Transverse colon (tissue), 4 donors: ENCODE results near the gene ARHGEF7.

Experiments
- CTCF ChIP-seq, 5 experiments: fragments of 200-600 bp in 3 of 5; fragments of 450-650 bp in 2 of 5; sonication (generic) in 3 of 5; IDR thresholded peaks; 1 replicate in 2 of 5; 2 replicates in 3 of 5; pipeline ENCODE4 v1.5.1; 2016 to 2017; ENCODE audit warnings: antibody characterized with exemption in 5 of 5, inconsistent platforms in 3 of 5, mild to moderate bottlenecking in 2 of 5, moderate library complexity in 1 of 5
- EP300 ChIP-seq: sonication (generic); formaldehyde crosslinking; IDR thresholded peaks from one replicate; pipeline ENCODE4 v1.6.1; 2017; ENCODE audit warnings: antibody characterized with exemption, low read depth
- POLR2A ChIP-seq: fragments of 450-650 bp; IDR thresholded peaks from one replicate; pipeline ENCODE4 v1.6.1; 2016; ENCODE audit warnings: antibody characterized with exemption, mild to moderate bottlenecking, moderate library complexity
- POLR2AphosphoS5 ChIP-seq, 3 donors: sonication (generic); formaldehyde crosslinking; IDR thresholded peaks; one replicate each; pipeline ENCODE4 v1.6.1; 2016; ENCODE audit warnings: antibody characterized with exemption in 3 of 3

GRCh38 chr13:111120422-111120821 is 5.3 kb downstream of the ARHGEF7 start:
- TF ChIP-seq CTCF (IDR thresholded peaks at IDR 0.05): no peak
- no peak for TF ChIP-seq POLR2AphosphoS5 (IDR thresholded peaks at IDR 0.05)
- no peak for TF ChIP-seq POLR2A
- no peak for TF ChIP-seq EP300
